GM23338 (cell line): ENCODE measurements around the gene RNF19B. TPM values are rescaled to one million over a fixed set of nuclear protein-coding genes. Genes with fewer than 3 reads are reported as not detected.

Source experiments
- ATAC-seq: fragments of 200-7000 bp; cut with Tn5 transposase; 3 replicates; pipeline ENCODE4 v1.9.1; 2020
- DNase-seq: peaks from one replicate; pipeline ENCODE4 v3.0.0-alpha.2; 2015; ENCODE audit warnings: low spot score
- H2AFZ ChIP-seq: fragments of 200-600 bp; sonication (generic); 2 replicates; pipeline ENCODE4 v1.8.0; 2016; ENCODE audit warnings: antibody characterized with exemption, mild to moderate bottlenecking, moderate library complexity
- H3F3A ChIP-seq: fragments of 200-600 bp; sonication (generic); replicated peaks from 2 replicates; pipeline ENCODE4 v1.8.0; 2017; ENCODE audit warnings: antibody characterized with exemption, mixed run types, low read depth
- H3K27ac ChIP-seq: fragments of 200-600 bp; sonication (generic); 2 replicates; pipeline ENCODE4 v1.6.1; 2016; ENCODE audit warnings: low read depth
- H3K27me3 ChIP-seq: fragments of 200-600 bp; sonication (generic); 2 replicates; pipeline ENCODE4 v1.8.0; 2016; ENCODE audit warnings: mild to moderate bottlenecking, mixed run types, moderate library complexity; ENCODE audit not compliant: insufficient read depth
- H3K36me3 ChIP-seq: fragments of 200-600 bp; sonication (generic); 2 replicates; pipeline ENCODE4 v1.8.0; 2016; ENCODE audit warnings: mild to moderate bottlenecking; ENCODE audit not compliant: insufficient read depth
- H3K4me1 ChIP-seq: fragments of 200-600 bp; sonication (generic); 2 replicates; pipeline ENCODE4 v1.8.0; 2016; ENCODE audit warnings: mild to moderate bottlenecking, moderate library complexity; ENCODE audit not compliant: insufficient read depth
- H3K4me2 ChIP-seq: fragments of 200-600 bp; sonication (generic); 2 replicates; pipeline ENCODE4 v1.7.1; 2017; ENCODE audit warnings: mixed run types
- H3K4me3 ChIP-seq: fragments of 200-600 bp; sonication (generic); 2 replicates; pipeline ENCODE4 v1.6.1; 2016; ENCODE audit warnings: mixed run types
- H3K79me2 ChIP-seq: fragments of 200-600 bp; sonication (generic); replicated peaks from 2 replicates; pipeline ENCODE4 v1.8.0; 2017; ENCODE audit warnings: mild to moderate bottlenecking; ENCODE audit not compliant: insufficient read depth
- H3K9me2 ChIP-seq: fragments of 200-600 bp; sonication (generic); 2 replicates; pipeline ENCODE4 v1.8.0; 2017; ENCODE audit not compliant: insufficient read depth
- H4K20me1 ChIP-seq: fragments of 200-600 bp; sonication (generic); replicated peaks from 2 replicates; pipeline ENCODE4 v1.8.0; 2017; ENCODE audit warnings: mild to moderate bottlenecking; ENCODE audit not compliant: insufficient read depth
- H3K27ac Mint-ChIP-seq: 2 replicates; pipeline ENCODE4 v1.8.0; 2020; ENCODE audit warnings: inconsistent platforms, mild to moderate bottlenecking, moderate library complexity, mixed read lengths
- H3K27me3 Mint-ChIP-seq: 3 replicates; pipeline ENCODE4 v1.8.0; 2022; ENCODE audit warnings: low read depth, mild to moderate bottlenecking, moderate library complexity, mixed read lengths, inconsistent platforms; ENCODE audit not compliant: insufficient read depth, poor library complexity
- H3K36me3 Mint-ChIP-seq: 3 replicates; pipeline ENCODE4 v1.8.0; 2021; ENCODE audit warnings: low read depth, mild to moderate bottlenecking, inconsistent platforms, moderate library complexity, mixed read lengths
- H3K4me1 Mint-ChIP-seq: 3 replicates; pipeline ENCODE4 v1.8.0; 2020; ENCODE audit warnings: mild to moderate bottlenecking, inconsistent platforms, mixed read lengths
- H3K4me3 Mint-ChIP-seq: 3 replicates; pipeline ENCODE4 v1.8.0; 2021; ENCODE audit warnings: moderate library complexity, mild to moderate bottlenecking, inconsistent platforms, mixed read lengths
- H3K9me3 Mint-ChIP-seq: 3 replicates; pipeline ENCODE4 v1.8.0; 2020; ENCODE audit warnings: moderate library complexity, mild to moderate bottlenecking, inconsistent platforms, mixed read lengths
- CREB1 ChIP-seq: fragments of 250-450 bp; sonication (Bioruptor Pico); IDR thresholded peaks from 2 replicates; pipeline ENCODE4 v1.5.0; 2020; ENCODE audit warnings: low read depth, mild to moderate bottlenecking, moderate library complexity
- CTCF ChIP-seq, 2 experiments: fragments of 200-600 bp in 1 of 2; sonication (generic) in 1 of 2; conservative IDR thresholded peaks; 2 replicates each; pipeline versions ENCODE4 v1.5.1 to v1.6.1; 2016 to 2017; ENCODE audit warnings: antibody characterized with exemption in 2 of 2, low read depth in 2 of 2, mild to moderate bottlenecking in 2 of 2, moderate library complexity in 1 of 2
- ETS1 ChIP-seq: IDR thresholded peaks from 2 replicates; pipeline ENCODE4 v1.6.1; 2016; ENCODE audit warnings: antibody characterized with exemption
- EZH2 ChIP-seq: fragments of 200-600 bp; sonication (generic); IDR thresholded peaks from one replicate; pipeline ENCODE4 v1.8.0; 2017; ENCODE audit warnings: antibody characterized with exemption, mild to moderate bottlenecking, low read depth; ENCODE audit not compliant: unreplicated experiment
- EZH2phosphoT487 ChIP-seq: fragments of 200-600 bp; sonication (generic); IDR thresholded peaks from one replicate; pipeline ENCODE4 v1.8.1; 2018; ENCODE audit warnings: antibody characterized with exemption; ENCODE audit not compliant: unreplicated experiment
- JUNB ChIP-seq: IDR thresholded peaks from one replicate; pipeline ENCODE4 v1.6.1; 2016; ENCODE audit warnings: antibody characterized with exemption; ENCODE audit not compliant: unreplicated experiment
- NANOG ChIP-seq: IDR thresholded peaks from 2 replicates; pipeline ENCODE4 v1.6.1; 2016; ENCODE audit warnings: antibody characterized with exemption, borderline replicate concordance
- POLR2AphosphoS5 ChIP-seq: IDR thresholded peaks from 2 replicates; pipeline ENCODE4 v1.6.1; 2016; ENCODE audit warnings: antibody characterized with exemption, low read depth
- REST ChIP-seq: IDR thresholded peaks from one replicate; pipeline ENCODE4 v1.6.1; 2018; ENCODE audit warnings: antibody characterized with exemption; ENCODE audit not compliant: unreplicated experiment
- STAT1 ChIP-seq: IDR thresholded peaks from one replicate; pipeline ENCODE4 v1.6.1; 2016; ENCODE audit warnings: antibody characterized with exemption; ENCODE audit not compliant: unreplicated experiment
- ZNF114 ChIP-seq: fragments of 250-450 bp; sonication (Bioruptor Pico); IDR thresholded peaks from 2 replicates; pipeline ENCODE4 v1.5.0; 2020; ENCODE audit warnings: mild to moderate bottlenecking, moderate library complexity
- ZNF331 ChIP-seq: fragments of 250-450 bp; sonication (Bioruptor Pico); IDR thresholded peaks from 2 replicates; pipeline ENCODE4 v1.5.0; 2020; ENCODE audit warnings: low read depth, mild to moderate bottlenecking, moderate library complexity
- ZNF462 ChIP-seq: fragments of 250-450 bp; sonication (Bioruptor Pico); IDR thresholded peaks from 2 replicates; pipeline ENCODE4 v1.5.0; 2020; ENCODE audit warnings: mild to moderate bottlenecking, moderate library complexity
- polyA plus RNA-seq: library from polyadenylated mRNA; unstranded; fragments of >200 nt; fragmentation: Nextera tagmentation; extraction: Ambion mirVana; gene quantifications from 2 replicates; pipeline ENCODE4 v1.2.1, GENCODE V29; 2016
- total RNA-seq: library from RNA; depleted of rRNA; stranded (reverse); fragments of >200 nt; shearing (Covaris generic); gene quantifications from 2 replicates; pipeline ENCODE4 v1.2.3, GENCODE V29; 2014

Gene RNF19B
- total and polyA plus RNA-seq, 2 experiments from 2014 or later, result 2.9 to 11.9 TPM

GRCh38 chr1:32958827-32959226 lies 5.8 kb downstream of the RNF19B start:
- H3K27me3 Mint-ChIP-seq, result peaks cover 17% of the 10 kb centered on the region
- Histone ChIP-seq H3F3A (no peaks in the 10 kb centered on the region), H3K9me2 (no peaks in the 10 kb centered on the region), H2AFZ (no peak overlapping the region), H3K36me3 (no peaks in the 10 kb centered on the region), H3K79me2 (peaks cover 58% of the 10 kb centered on the region), H3K4me2 (no peak overlapping the region), H3K27me3 (peaks cover 11% of the 10 kb centered on the region), H4K20me1 (peaks cover 22% of the 10 kb centered on the region), H3K27ac (no peak overlapping the region), H3K4me1 (peaks cover 11% of the 10 kb centered on the region; the same call in 1 of the 2 replicates), H3K4me3 (no peak overlapping the region)
- H3K36me3 Mint-ChIP-seq, result no peaks in the 10 kb centered on the region
- no peak for ATAC-seq
- peaks cover 13% of the 10 kb centered on the region for H3K4me1 Mint-ChIP-seq
- H3K27ac Mint-ChIP-seq, result no peak overlapping the region
- TF ChIP-seq NANOG (no peak), EZH2 (no peak), POLR2AphosphoS5 (no peak), ZNF462 (CRISPR knock-in tag) (no peak), JUNB (no peak), ZNF331 (no peak), CREB1 (CRISPR knock-in tag) (no peak), CTCF (conservative IDR thresholded peaks at IDR 0.05; ENCODE audit: low read depth in 2 of 2) (no peak), ZNF114 (no peak), EZH2phosphoT487 (no peak), STAT1 (no peak), REST (no peak), ETS1 (no peak)
- no peak overlapping the region for H3K4me3 Mint-ChIP-seq
- no peaks in the 10 kb centered on the region; the same call in 2 of the 3 replicates for H3K9me3 Mint-ChIP-seq
- DNase-seq, result no peak
